HG03025 (cell line): ENCODE results near the gene DCLRE1B.

Source experiments
- ATAC-seq: cut with Tn5 transposase; IDR thresholded peaks from one replicate; pipeline ENCODE4 v1.9.1; 2021; ENCODE audit warnings: mild to moderate bottlenecking, moderate library complexity; ENCODE audit not compliant: unreplicated experiment, low FRiP score

Gene DCLRE1B

DNA sequence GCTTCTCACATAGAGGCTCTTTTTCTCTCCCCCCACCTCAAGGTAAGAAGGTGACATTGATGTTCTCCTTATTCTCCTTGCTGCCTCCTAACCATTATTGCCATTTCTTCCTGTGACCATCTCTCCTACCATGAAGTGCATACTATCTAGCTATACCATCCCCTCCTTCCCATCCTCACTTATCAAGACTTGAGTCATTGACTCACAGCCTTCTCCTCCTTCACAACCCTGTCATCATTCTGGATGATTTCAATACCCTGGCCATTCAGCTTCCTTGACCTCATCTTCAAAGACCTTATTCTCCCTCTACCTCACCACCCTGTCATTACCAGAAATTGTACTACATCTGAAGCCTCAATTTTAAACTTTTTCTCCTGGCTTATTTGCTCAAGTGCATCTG is 13.1 kb downstream of the DCLRE1B start:
- no peak for ATAC-seq

GRCh38 chr1:113922957-113923356 is 17.8 kb downstream of the DCLRE1B start:
- no peak for ATAC-seq

DNA sequence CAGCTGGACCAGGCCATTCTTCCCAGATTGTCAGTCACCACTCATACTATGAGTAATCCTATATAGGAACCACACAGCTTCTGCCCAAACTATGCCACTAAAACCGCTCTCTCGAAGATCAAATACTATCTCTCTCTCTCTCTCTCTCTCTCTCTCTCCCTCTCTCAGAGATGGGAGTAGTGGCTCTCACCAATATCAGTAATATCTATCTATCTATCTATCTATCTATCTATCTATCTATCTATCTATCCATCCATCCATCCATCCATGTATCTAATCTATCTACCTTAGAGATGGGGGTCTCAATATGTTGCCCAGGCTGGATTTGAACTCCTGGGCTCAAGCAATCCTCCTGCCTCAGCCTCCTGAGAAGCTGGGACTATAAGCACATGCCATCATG is 19.3 kb downstream of the DCLRE1B start:
- ATAC-seq: no peak

- no peak for ATAC-seq
Observed at GRCh38 chr1:113928187-113928930, 23.2 kb downstream of the DCLRE1B start.

- ATAC-seq: peak; percentile 71
Observed at GRCh38 chr1:113928941-113929749, 24.0 kb downstream of the DCLRE1B start, which contains the start of gene HIPK1. TSS of gene HIPK1 (plus strand) at chr1:113929324.

DNA sequence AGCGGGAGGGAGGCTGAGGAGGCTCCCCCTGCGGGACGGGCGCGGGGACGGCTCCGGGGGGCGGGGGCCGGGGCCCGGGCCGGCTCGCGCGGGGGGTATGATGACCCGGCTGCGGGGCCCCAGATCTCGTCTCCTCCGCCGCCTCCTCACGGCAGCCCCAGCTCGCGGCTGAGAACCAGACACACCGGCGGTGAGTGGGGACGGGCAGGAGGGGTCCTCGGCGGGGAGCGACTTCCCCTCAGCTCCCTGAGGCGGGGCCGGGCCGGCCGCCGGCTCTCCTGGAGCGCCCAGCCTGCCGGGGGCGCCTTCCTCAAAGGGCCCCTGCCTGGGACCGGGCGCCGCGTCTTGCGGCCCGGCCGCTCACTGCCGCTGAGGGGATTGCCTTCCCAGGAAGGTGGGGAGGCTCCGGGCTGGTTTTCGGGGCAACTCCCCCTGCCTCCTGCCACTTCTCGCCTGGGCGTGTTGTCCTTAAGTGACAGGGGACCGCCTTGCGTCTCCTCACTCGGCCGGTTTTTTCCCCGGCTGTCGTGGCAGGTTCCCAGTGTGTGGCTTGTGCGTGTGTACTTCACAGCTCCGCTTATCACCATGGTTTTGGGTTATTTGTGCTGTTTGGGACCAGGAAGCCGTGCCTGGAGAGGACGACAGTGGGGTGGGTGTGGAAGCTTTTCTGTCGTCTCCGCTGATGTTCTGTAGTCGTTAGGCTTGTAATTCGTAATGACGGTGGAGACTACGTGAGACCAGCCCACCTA is 24.8 kb downstream of the DCLRE1B start:
- peak; percentile 47 for ATAC-seq

- peak; percentile 10 for ATAC-seq
Observed at GRCh38 chr1:113930499-113931161, 25.5 kb downstream of the DCLRE1B start.

GRCh38 chr1:113931451-113931851 is 26.3 kb downstream of the DCLRE1B start:
- ATAC-seq: no peak

- no peak for ATAC-seq
Observed at GRCh38 chr1:113934006-113934405, 28.9 kb downstream of the DCLRE1B start.

- no peak for ATAC-seq
Observed at GRCh38 chr1:113934511-113935055, 29.5 kb downstream of the DCLRE1B start.

- no peak for ATAC-seq
Observed at GRCh38 chr1:113935176-113935575, 30.1 kb downstream of the DCLRE1B start.

GRCh38 chr1:113935970-113936369 is 30.8 kb downstream of the DCLRE1B start:
- ATAC-seq: no peak

GRCh38 chr1:113937146-113937545 is 32.0 kb downstream of the DCLRE1B start:
- no peak for ATAC-seq

DNA sequence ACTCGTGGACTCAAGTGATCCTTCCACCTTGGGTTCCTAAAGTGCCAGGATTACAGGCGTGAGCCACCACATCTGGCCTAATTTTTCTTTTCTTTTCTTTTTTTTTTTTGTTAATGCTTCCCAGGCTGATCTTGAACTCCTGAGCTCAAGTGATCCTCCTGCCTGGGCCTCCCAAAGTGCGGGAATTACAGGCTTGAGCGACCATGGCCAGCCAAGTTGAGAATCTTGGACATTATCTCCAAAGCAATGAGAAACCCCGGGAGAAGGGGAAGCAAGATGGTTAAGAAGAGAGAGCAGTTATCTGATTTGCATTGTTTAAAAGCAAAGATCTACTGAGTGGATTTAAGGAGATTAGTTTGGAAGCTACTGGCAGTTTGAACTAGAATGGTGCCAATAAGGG is 33.1 kb downstream of the DCLRE1B start:
- no peak for ATAC-seq

DNA sequence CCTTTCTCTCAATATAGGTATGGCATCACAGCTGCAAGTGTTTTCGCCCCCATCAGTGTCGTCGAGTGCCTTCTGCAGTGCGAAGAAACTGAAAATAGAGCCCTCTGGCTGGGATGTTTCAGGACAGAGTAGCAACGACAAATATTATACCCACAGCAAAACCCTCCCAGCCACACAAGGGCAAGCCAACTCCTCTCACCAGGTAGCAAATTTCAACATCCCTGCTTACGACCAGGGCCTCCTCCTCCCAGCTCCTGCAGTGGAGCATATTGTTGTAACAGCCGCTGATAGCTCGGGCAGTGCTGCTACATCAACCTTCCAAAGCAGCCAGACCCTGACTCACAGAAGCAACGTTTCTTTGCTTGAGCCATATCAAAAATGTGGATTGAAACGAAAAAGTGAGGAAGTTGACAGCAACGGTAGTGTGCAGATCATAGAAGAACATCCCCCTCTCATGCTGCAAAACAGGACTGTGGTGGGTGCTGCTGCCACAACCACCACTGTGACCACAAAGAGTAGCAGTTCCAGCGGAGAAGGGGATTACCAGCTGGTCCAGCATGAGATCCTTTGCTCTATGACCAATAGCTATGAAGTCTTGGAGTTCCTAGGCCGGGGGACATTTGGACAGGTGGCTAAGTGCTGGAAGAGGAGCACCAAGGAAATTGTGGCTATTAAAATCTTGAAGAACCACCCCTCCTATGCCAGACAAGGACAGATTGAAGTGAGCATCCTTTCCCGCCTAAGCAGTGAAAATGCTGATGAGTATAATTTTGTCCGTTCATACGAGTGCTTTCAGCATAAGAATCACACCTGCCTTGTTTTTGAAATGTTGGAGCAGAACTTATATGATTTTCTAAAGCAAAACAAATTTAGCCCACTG is 35.5 kb downstream of the DCLRE1B start:
- ATAC-seq: no peak

GRCh38 chr1:113941245-113941559 is 36.1 kb downstream of the DCLRE1B start:
- no peak for ATAC-seq

GRCh38 chr1:113942527-113942926 is 37.4 kb downstream of the DCLRE1B start:
- no peak for ATAC-seq

DNA sequence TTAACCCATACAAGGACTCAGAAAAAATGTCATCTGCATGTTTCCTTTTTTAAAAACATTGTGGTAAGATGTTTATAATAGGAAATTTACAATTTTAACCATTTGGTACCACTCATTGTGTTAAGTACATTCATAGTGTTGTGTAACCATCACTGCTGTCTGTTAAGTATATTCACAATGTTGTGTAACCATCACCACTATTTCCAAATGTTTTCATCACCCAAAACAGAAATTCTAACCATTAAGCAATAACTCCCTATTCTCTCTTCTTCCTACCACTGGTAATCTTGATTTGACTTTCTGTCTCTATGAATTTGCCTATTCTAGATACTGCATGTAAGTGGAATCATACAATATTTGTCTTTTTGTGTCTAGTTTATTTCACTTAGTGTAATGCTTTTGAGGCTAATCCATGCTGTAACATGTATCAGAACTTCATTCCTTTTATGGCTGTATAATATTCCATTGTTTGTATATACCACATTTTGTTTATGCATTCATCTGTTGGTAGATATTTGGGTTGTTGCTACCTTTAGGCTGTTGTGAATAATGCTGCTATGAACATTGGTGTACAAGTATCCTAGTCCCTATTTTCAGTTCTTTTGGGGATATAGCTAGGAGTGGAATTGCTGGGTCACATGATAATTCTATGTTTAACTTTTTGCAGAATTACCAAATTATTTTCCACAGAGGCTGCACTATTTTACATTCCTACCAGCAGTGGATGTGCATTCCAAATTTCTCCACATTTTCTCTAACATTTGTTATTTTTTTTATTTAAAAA is 38.1 kb downstream of the DCLRE1B start:
- no peak for ATAC-seq

GRCh38 chr1:113945329-113945728 is 40.2 kb downstream of the DCLRE1B start:
- ATAC-seq: no peak
